HL-60 (cell line): ENCODE measurements around the gene EEF1AKMT1.

ENCODE experiments used
- DNase-seq, 2 experiments: peaks; one replicate each; pipeline ENCODE4 v3.0.0-alpha.2; 2010 to 2020; ENCODE audit warnings: low read depth in 1 of 2, low spot score in 1 of 2
- H3K27ac ChIP-seq: fragments of 250-450 bp; sonication (Bioruptor Pico); replicated peaks from 2 replicates; pipeline ENCODE4 v1.5.1; 2020; ENCODE audit warnings: mild to moderate bottlenecking, moderate library complexity
- H3K27me3 ChIP-seq: fragments of 250-450 bp; sonication (Bioruptor Pico); 2 replicates; pipeline ENCODE4 v1.5.1; 2021; ENCODE audit warnings: mild to moderate bottlenecking, moderate library complexity; ENCODE audit not compliant: insufficient read depth, poor library complexity, severe bottlenecking
- H3K4me3 ChIP-seq: replicated peaks from 2 replicates; pipeline ENCODE4 v1.5.1; 2011; ENCODE audit warnings: mild to moderate bottlenecking, control low read depth, low read length; ENCODE audit not compliant: insufficient read depth
- GABPA ChIP-seq: IDR thresholded peaks from 2 replicates; pipeline ENCODE4 v1.6.1; 2012; ENCODE audit warnings: low read depth
- POLR2AphosphoS5 ChIP-seq: IDR thresholded peaks from 2 replicates; pipeline ENCODE4 v1.6.1; 2012; ENCODE audit warnings: low read depth
- SPI1 ChIP-seq: IDR thresholded peaks from 2 replicates; pipeline ENCODE4 v1.6.1; 2012; ENCODE audit warnings: low read depth, mild to moderate bottlenecking, borderline replicate concordance
- TF ChIP-seq, protein P1 (sequence below): IDR thresholded peaks from one replicate; pipeline ENCODE4 v1.5.1; 2011; ENCODE audit warnings: low read length, control low read depth, inconsistent platforms; ENCODE audit not compliant: insufficient read depth
- TF ChIP-seq, protein P2 (sequence below): IDR thresholded peaks from 2 replicates; pipeline ENCODE4 v1.6.1; 2012; ENCODE audit warnings: low read depth; ENCODE audit not compliant: insufficient replicate concordance

Gene EEF1AKMT1

DNA sequence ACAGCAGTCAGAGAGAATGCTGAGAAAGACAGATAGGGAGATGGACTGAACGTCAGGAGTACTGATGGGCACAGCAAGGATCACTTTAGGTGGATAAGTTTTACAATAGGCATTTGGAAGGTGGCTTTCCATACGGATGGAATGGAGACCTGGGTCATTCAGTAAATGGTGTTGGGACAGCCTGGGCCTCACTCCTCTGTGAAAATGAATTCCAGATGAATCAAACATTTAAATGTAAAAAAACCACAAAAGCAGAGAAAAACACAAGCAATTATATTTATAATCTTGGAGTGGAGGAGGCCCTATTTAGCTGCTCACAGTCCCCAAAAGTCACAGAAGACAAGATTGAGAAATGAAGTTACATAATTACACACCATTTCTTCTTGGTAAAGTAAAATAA, 65.5 kb downstream of the EEF1AKMT1 start:
- DNase-seq: no peak
- no peaks in the 10 kb centered on the region for H3K27me3 ChIP-seq
- TF ChIP-seq SPI1 (no peak), GABPA (no peak), POLR2AphosphoS5 (no peak)
- TF ChIP-seq, protein P1, sequence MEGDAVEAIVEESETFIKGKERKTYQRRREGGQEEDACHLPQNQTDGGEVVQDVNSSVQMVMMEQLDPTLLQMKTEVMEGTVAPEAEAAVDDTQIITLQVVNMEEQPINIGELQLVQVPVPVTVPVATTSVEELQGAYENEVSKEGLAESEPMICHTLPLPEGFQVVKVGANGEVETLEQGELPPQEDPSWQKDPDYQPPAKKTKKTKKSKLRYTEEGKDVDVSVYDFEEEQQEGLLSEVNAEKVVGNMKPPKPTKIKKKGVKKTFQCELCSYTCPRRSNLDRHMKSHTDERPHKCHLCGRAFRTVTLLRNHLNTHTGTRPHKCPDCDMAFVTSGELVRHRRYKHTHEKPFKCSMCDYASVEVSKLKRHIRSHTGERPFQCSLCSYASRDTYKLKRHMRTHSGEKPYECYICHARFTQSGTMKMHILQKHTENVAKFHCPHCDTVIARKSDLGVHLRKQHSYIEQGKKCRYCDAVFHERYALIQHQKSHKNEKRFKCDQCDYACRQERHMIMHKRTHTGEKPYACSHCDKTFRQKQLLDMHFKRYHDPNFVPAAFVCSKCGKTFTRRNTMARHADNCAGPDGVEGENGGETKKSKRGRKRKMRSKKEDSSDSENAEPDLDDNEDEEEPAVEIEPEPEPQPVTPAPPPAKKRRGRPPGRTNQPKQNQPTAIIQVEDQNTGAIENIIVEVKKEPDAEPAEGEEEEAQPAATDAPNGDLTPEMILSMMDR: no peak
- TF ChIP-seq, protein P2, sequence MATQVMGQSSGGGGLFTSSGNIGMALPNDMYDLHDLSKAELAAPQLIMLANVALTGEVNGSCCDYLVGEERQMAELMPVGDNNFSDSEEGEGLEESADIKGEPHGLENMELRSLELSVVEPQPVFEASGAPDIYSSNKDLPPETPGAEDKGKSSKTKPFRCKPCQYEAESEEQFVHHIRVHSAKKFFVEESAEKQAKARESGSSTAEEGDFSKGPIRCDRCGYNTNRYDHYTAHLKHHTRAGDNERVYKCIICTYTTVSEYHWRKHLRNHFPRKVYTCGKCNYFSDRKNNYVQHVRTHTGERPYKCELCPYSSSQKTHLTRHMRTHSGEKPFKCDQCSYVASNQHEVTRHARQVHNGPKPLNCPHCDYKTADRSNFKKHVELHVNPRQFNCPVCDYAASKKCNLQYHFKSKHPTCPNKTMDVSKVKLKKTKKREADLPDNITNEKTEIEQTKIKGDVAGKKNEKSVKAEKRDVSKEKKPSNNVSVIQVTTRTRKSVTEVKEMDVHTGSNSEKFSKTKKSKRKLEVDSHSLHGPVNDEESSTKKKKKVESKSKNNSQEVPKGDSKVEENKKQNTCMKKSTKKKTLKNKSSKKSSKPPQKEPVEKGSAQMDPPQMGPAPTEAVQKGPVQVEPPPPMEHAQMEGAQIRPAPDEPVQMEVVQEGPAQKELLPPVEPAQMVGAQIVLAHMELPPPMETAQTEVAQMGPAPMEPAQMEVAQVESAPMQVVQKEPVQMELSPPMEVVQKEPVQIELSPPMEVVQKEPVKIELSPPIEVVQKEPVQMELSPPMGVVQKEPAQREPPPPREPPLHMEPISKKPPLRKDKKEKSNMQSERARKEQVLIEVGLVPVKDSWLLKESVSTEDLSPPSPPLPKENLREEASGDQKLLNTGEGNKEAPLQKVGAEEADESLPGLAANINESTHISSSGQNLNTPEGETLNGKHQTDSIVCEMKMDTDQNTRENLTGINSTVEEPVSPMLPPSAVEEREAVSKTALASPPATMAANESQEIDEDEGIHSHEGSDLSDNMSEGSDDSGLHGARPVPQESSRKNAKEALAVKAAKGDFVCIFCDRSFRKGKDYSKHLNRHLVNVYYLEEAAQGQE: no peak
- H3K4me3 ChIP-seq: no peak overlapping the region
- no peak overlapping the region for H3K27ac ChIP-seq

DNA sequence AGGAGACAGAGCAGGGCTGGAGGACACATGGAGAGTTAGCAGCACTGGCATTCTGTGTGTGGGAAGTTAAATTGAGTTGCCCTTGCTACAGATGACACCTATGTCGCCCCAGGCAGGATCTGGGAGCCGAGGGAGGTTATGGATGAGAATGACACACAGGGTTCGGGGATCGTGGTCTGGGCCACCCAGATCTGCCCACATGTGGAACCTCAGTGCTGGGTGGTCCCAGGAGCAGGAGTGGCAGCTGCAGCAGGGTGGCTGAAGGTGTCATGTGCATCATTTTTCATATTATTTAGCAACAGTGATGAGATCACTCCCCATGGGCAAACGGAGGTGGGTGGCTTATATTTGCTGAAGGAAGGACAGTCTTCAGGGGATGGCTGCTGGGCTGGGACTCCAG, 67.1 kb downstream of the EEF1AKMT1 start:
- TF ChIP-seq GABPA: no peak
- TF ChIP-seq, protein P1: no peak
- no peak for TF ChIP-seq POLR2AphosphoS5
- TF ChIP-seq SPI1: no peak
- TF ChIP-seq, protein P2: no peak
- H3K27me3 ChIP-seq: no peaks in the 10 kb centered on the region
- no peak overlapping the region for H3K4me3 ChIP-seq
- no peak for DNase-seq
- H3K27ac ChIP-seq: no peak overlapping the region

DNA sequence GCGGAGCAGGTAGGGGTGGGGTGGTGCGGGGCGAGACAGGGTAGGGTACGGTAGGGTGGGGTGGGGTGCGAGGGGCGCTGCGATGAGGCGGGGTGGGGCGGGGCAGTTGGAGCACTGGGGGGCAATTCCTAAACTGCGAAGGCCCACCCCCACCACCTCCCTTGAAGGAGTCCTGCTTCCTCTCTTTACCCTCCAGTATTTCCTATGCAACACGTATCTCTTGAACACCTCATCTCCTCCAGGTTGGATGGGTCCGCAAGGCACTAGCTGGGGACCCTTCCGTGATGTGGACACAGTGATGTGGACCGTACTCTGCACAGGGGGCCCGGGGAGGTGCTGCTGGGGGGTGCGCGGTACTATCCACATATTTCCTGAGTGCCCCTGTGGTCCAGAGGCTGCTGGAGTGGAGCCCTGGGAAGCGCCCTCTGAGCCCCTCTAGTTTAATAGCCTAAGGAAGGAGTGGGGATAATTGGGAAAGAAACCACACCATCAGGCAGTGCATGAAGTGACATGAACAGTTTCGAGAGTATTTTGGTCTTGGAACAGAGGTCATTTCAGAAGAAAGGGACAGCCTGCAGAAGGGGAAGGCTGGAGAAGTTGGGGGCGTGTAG, 69.2 kb downstream of the EEF1AKMT1 start:
- H3K27ac ChIP-seq: no peak overlapping the region
- H3K4me3 ChIP-seq: peak overlapping the region; percentile 73
- TF ChIP-seq, protein P2: no peak
- TF ChIP-seq POLR2AphosphoS5 (no peak), SPI1 (no peak), GABPA (no peak)
- no peaks in the 10 kb centered on the region for H3K27me3 ChIP-seq
- DNase-seq: no peak
